KMS-11 (cell line): ENCODE measurements around the gene POLE.

Source experiments
- H2AFZ ChIP-seq: fragments of 200-600 bp; sonication (generic); 2 replicates; pipeline ENCODE4 v1.6.1; 2016; ENCODE audit warnings: antibody characterized with exemption, mixed run types, low read depth
- H3K27ac ChIP-seq: fragments of 200-600 bp; sonication (generic); 2 replicates; pipeline ENCODE4 v1.6.1; 2016; ENCODE audit warnings: mild to moderate bottlenecking, mixed run types
- H3K27me3 ChIP-seq: fragments of 200-600 bp; sonication (generic); 2 replicates; pipeline ENCODE4 v1.6.1; 2017; ENCODE audit warnings: mild to moderate bottlenecking, low read depth, mixed run types, moderate library complexity; ENCODE audit not compliant: insufficient read depth
- H3K36me3 ChIP-seq: fragments of 200-600 bp; sonication (generic); 2 replicates; pipeline ENCODE4 v1.6.1; 2017; ENCODE audit warnings: mild to moderate bottlenecking, mixed run types; ENCODE audit not compliant: insufficient read depth
- H3K4me1 ChIP-seq: fragments of 200-600 bp; sonication (generic); 2 replicates; pipeline ENCODE4 v1.6.1; 2016; ENCODE audit warnings: mild to moderate bottlenecking, low read depth, mixed run types; ENCODE audit not compliant: poor library complexity, severe bottlenecking
- H3K4me2 ChIP-seq: fragments of 200-600 bp; sonication (generic); 2 replicates; pipeline ENCODE4 v1.7.0; 2016; ENCODE audit warnings: mild to moderate bottlenecking, mixed run types
- H3K4me3 ChIP-seq: fragments of 200-600 bp; sonication (generic); IDR thresholded peaks from 2 replicates; pipeline ENCODE4 v1.6.1; 2017; ENCODE audit warnings: low read depth, low read length, mixed read lengths; ENCODE audit not compliant: insufficient read depth
- H3K79me2 ChIP-seq: fragments of 200-600 bp; sonication (generic); 2 replicates; pipeline ENCODE4 v1.6.1; 2016; ENCODE audit warnings: low read depth, mixed run types; ENCODE audit not compliant: insufficient read depth
- H3K9ac ChIP-seq: fragments of 200-600 bp; sonication (generic); 2 replicates; pipeline ENCODE4 v1.6.1; 2016; ENCODE audit warnings: mild to moderate bottlenecking, mixed run types
- H4K20me1 ChIP-seq: fragments of 200-600 bp; sonication (generic); 2 replicates; pipeline ENCODE4 v1.6.1; 2016; ENCODE audit warnings: mild to moderate bottlenecking, mixed run types; ENCODE audit not compliant: insufficient read depth
- CTCF ChIP-seq: fragments of 200-600 bp; sonication (generic); conservative IDR thresholded peaks from 2 replicates; pipeline ENCODE4 v1.6.1; 2017; ENCODE audit warnings: low read depth, mild to moderate bottlenecking, antibody characterized with exemption, low read length, moderate library complexity, mixed read lengths

Gene POLE

GRCh38 chr12:132674561-132674960, 12.6 kb downstream of the POLE start:
- no peaks in the 10 kb centered on the region for H3K36me3 ChIP-seq

GRCh38 chr12:132673288-132674179, 13.6 kb downstream of the POLE start:
- H3K4me3 ChIP-seq, result no peak overlapping the region
- no peak overlapping the region for H3K27ac ChIP-seq
- no peaks in the 10 kb centered on the region for H3K79me2 ChIP-seq
- no peaks in the 10 kb centered on the region for H3K4me1 ChIP-seq
- H3K36me3 ChIP-seq, result no peaks in the 10 kb centered on the region
- no peak for TF ChIP-seq CTCF
- H2AFZ ChIP-seq, result no peak overlapping the region
- no peak overlapping the region for H3K4me2 ChIP-seq
- H3K9ac ChIP-seq, result no peak overlapping the region
- H3K27me3 ChIP-seq, result no peaks in the 10 kb centered on the region
- no peaks in the 10 kb centered on the region for H4K20me1 ChIP-seq

More at GRCh38 chr12:132674561-132674960, 12.6 kb downstream of the POLE start:
- Histone ChIP-seq H3K27ac (no peak overlapping the region), H3K4me1 (no peaks in the 10 kb centered on the region), H4K20me1 (no peaks in the 10 kb centered on the region), H3K9ac (no peak overlapping the region), H3K4me2 (no peak overlapping the region), H3K79me2 (no peaks in the 10 kb centered on the region), H3K4me3 (no peak overlapping the region), H2AFZ (no peak overlapping the region), H3K27me3 (no peaks in the 10 kb centered on the region)
- TF ChIP-seq CTCF, result no peak

DNA sequence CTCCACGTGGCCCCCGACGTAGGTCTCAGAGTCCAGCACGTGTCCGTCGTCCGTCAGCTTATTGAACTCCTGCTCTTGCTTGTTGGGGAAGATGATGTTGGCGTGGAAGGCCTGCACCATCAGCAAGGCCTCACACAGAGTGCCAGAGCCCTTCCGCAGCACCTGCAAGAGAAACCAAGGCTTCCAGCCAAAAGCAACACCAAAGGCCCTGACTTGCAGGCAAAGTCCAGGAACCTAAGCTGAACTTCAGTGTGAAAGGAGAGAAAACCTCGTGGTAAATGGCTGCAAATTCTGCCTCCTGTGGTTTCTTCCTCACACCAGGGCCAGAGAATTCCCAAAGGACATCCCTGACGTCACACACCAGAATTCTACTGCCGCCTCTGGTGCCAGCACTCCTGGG, 14.5 kb downstream of the POLE start:
- H3K36me3 ChIP-seq, result no peaks in the 10 kb centered on the region
- H3K4me1 ChIP-seq, result no peaks in the 10 kb centered on the region
- H3K27me3 ChIP-seq, result no peaks in the 10 kb centered on the region
- H4K20me1 ChIP-seq, result no peaks in the 10 kb centered on the region
- H3K79me2 ChIP-seq, result no peaks in the 10 kb centered on the region
- no peak overlapping the region for H2AFZ ChIP-seq
- no peak overlapping the region for H3K4me2 ChIP-seq
- no peak overlapping the region for H3K27ac ChIP-seq
- no peak overlapping the region for H3K9ac ChIP-seq
- TF ChIP-seq CTCF, result no peak
- no peak overlapping the region for H3K4me3 ChIP-seq

DNA sequence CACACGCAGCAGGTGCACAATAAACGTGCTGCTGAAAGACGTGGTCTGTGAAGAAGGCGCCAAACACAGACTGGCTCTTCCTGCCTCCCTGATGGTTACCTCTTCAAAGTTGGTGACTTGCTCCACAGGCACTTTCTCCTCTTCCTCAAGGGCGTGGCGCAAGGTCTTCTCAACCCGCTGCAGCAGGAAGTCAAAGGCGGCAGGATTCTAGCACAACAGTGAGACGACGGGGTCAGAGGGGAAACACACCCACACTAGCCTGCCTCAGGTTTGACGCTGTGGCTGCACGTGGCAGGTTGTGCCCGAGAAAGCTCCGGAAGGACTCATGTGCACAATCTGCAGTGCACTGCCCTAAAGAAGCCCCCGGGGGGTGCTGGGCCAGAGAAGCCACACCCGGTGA, 15.0 kb downstream of the POLE start:
- H3K27ac ChIP-seq, result no peak overlapping the region
- no peaks in the 10 kb centered on the region for H3K36me3 ChIP-seq
- H4K20me1 ChIP-seq, result no peaks in the 10 kb centered on the region

More for the DNA sequence above, 15.0 kb downstream of the POLE start:
- Histone ChIP-seq H3K4me3 (no peak overlapping the region), H3K79me2 (no peaks in the 10 kb centered on the region), H3K4me2 (no peak overlapping the region), H3K4me1 (no peaks in the 10 kb centered on the region), H3K27me3 (no peaks in the 10 kb centered on the region), H3K9ac (no peak overlapping the region), H2AFZ (no peak overlapping the region)
- no peak for TF ChIP-seq CTCF
